ENCODE data around the gene HMOX1. TPM values are rescaled to one million over a fixed set of nuclear protein-coding genes. Genes with fewer than 3 reads are reported as not detected.

The HMOX1 gene
- total RNA-seq, 2 donors from 2014 or later, result 29.5 to 52.3 TPM

- intact Hi-C loops (cut with DNase I, micrococcal nuclease), result no loop called here
- DNase-seq (no peak), ATAC-seq (no peak)
Observed at GRCh38 chr22:35441489-35442100, 60.7 kb downstream of the HMOX1 start.

GRCh38 chr22:35442471-35442870, 61.6 kb downstream of the HMOX1 start:
- ATAC-seq (no peak), DNase-seq (no peak)
- intact Hi-C loops (cut with DNase I, micrococcal nuclease), result no loop called here

DNA sequence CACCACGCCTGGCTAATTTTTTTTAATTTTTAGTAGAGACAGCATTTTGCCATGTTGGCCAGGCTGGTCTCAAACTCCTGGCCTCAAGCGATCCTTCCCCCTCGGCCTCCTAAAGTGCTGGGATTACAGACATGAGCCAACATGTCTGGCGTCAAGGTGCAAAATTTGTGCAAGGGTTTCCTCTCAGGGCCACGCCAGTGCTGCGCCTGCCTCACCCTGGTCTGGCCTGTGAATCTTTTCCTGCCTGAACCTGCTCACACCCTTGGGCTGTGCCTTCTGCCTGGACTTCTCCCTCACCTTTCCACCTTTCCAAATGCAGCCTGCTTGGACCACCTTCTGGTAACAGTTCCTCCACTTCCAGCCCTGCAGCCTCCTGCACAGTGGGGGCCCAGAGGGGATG, 62.4 kb downstream of the HMOX1 start:
- DNase-seq, result no peak
- no peak for ATAC-seq
- intact Hi-C loops (cut with DNase I, micrococcal nuclease), result no loop called here

Small RNA genes lying within 50 kb of the gene (microRNA-seq; reads per million reads assigned to microRNA genes)
- gene MIR3909 (5.4 to 12.8 reads per million in 2 donors), gene MIR6069 (0 reads per million in 2 donors)

Other genes with a start within 250 kb of the HMOX1 start
- 10 to 100 TPM; 16.9 to 19.7 TPM for gene HMGXB4, start 123.6 kb upstream of the HMOX1 start, total RNA-seq
- gene TOM1, start 81.2 kb upstream of the HMOX1 start, total RNA-seq, result 10 to 100 TPM; 62.4 to 63.2 TPM
- 10 to 100 TPM; 17.2 to 32.0 TPM for gene MCM5, start 19.0 kb downstream of the HMOX1 start, total RNA-seq
- gene RASD2, start 159.7 kb downstream of the HMOX1 start, total RNA-seq, result 10 to 100 TPM; 12.9 to 24.5 TPM
- 10 to 100 TPM in 1 of 2 donors, 1 to 10 TPM in 1; 8.4 to 12.8 TPM for gene MB, start 236.2 kb downstream of the HMOX1 start, total RNA-seq